Effector memory CD4-positive, alpha-beta T cell (primary cell): ENCODE results near the gene CEP131.
A peak's percentile ranks its signal among the peaks of the same experiment; 100 is the strongest.
"Not testable (repeated sequence)": the region's sequence is repeated elsewhere in the genome, so short reads cannot be mapped to it uniquely, and the experiment has no call there.

Experiments
- DNase-seq, 3 donors: peaks; one replicate each; pipeline ENCODE4 v3.0.0-alpha.2; 2020
- H3K27ac ChIP-seq: 2 replicates; pipeline ENCODE4 v1.7.0; 2013; ENCODE audit warnings: mild to moderate bottlenecking, low read length, moderate library complexity; ENCODE audit not compliant: insufficient read depth, poor library complexity, severe bottlenecking
- H3K27me3 ChIP-seq: replicated peaks from 2 replicates; pipeline ENCODE4 v1.7.0; 2013; ENCODE audit warnings: mild to moderate bottlenecking, low read length; ENCODE audit not compliant: insufficient read depth, control insufficient read depth, poor library complexity, severe bottlenecking
- H3K36me3 ChIP-seq: 2 replicates; pipeline ENCODE4 v1.7.0; 2013; ENCODE audit warnings: mild to moderate bottlenecking, low read length, moderate library complexity; ENCODE audit not compliant: control insufficient read depth, insufficient read depth
- H3K4me1 ChIP-seq: 2 replicates; pipeline ENCODE4 v1.7.0; 2013; ENCODE audit warnings: low read length, mild to moderate bottlenecking; ENCODE audit not compliant: control insufficient read depth, insufficient read depth, poor library complexity, severe bottlenecking
- H3K4me3 ChIP-seq: 2 replicates; pipeline ENCODE4 v1.7.0; 2013; ENCODE audit warnings: low read length, low read depth, mild to moderate bottlenecking; ENCODE audit not compliant: insufficient read depth, poor library complexity, severe bottlenecking
- H3K9me3 ChIP-seq: 2 replicates; pipeline ENCODE4 v1.7.0; 2013; ENCODE audit warnings: mild to moderate bottlenecking, low read length, moderate library complexity; ENCODE audit not compliant: control insufficient read depth

CEP131 gene

GRCh38 chr17:81154016-81154415 is 68.7 kb downstream of the CEP131 start:
- H3K36me3 ChIP-seq, H3K27me3 ChIP-seq, H3K27ac ChIP-seq, H3K4me3 ChIP-seq, DNase-seq, H3K9me3 ChIP-seq, H3K4me1 ChIP-seq: not testable (repeated sequence)

GRCh38 chr17:81153340-81153803 is 69.4 kb downstream of the CEP131 start:
- DNase-seq = peak in 2 of 3 donors; percentile 13 to 20
- Histone ChIP-seq H3K27ac (peak overlapping the region; percentile 16), H3K36me3 (no peaks in the 10 kb centered on the region), H3K4me1 (no peaks in the 10 kb centered on the region), H3K27me3 (no peaks in the 10 kb centered on the region), H3K4me3 (no peak overlapping the region), H3K9me3 (no peaks in the 10 kb centered on the region)

DNA sequence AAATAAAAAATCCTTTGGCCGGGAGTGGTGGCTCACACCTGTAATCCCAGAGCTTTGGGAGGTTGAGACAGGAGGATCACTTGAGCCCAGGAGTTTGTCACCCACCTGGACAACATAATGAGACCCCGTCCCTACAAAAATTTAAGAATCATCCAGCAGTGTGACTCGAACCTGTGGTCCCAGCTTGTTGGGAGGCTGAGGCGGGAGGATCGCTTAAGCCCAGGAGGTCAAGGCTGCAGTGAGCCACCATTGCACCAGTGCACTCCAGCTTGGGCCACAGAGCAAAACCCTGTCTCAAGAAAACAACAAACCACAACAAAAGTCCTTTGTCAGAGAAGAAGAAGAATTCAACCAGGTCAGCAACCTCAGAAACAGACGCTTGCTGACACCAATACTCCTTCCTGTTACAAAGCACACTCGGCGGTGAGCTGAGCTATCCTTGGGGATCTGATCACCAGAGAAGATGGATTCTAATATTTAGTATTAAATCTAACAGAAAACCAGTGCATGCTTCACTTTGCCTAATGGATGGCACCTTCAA is 70.4 kb downstream of the CEP131 start:
- Histone ChIP-seq H3K9me3 (no peaks in the 10 kb centered on the region), H3K36me3 (no peaks in the 10 kb centered on the region), H3K27ac (no peak overlapping the region), H3K27me3 (no peaks in the 10 kb centered on the region), H3K4me1 (no peaks in the 10 kb centered on the region), H3K4me3 (no peak overlapping the region)
- no peak for DNase-seq

GRCh38 chr17:81151278-81151677 is 71.5 kb downstream of the CEP131 start:
- H3K4me3 ChIP-seq = no peak overlapping the region
- no peak for DNase-seq
- no peaks in the 10 kb centered on the region for H3K4me1 ChIP-seq
- H3K36me3 ChIP-seq = no peaks in the 10 kb centered on the region
- no peak overlapping the region for H3K27ac ChIP-seq
- H3K9me3 ChIP-seq = no peaks in the 10 kb centered on the region
- no peaks in the 10 kb centered on the region for H3K27me3 ChIP-seq

DNA sequence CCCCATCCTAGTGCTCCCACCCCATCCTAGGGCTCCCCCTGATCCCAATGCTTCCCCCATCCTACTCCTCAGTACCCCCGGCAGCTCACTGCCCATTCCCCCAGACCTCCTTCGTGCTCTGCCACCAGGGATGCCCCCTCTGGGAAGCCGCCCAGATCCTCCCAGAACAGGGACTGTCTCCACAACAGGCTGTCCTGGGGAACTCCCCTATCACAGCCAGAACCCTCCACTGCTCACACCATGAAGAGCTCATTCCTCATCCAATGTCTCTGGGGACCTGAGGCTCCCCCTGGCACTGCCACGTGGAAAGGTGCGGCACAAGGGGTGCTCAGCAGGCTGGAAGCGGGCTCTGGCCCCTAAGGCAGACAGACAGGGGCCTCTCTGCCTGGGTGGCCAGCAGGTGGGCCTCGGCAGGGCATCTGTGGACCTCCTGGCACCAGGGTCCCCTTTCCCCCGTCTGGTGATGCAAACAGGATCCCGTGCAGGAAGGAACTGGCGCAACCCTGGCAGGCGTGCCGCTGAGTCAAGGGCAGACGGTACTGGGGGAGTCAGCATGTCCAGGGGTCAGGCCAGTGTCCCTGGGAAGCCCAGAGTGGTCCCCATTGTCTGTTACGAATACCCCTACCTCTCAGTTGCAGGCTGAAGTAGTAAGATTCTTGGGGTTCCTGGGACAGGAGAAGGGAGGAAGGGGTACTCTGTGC is 72.2 kb downstream of the CEP131 start:
- H3K27ac ChIP-seq = no peak overlapping the region
- H3K27me3 ChIP-seq = no peaks in the 10 kb centered on the region
- no peak overlapping the region for H3K4me3 ChIP-seq

GRCh38 chr17:81148986-81149533 is 73.7 kb downstream of the CEP131 start:
- no peaks in the 10 kb centered on the region for H3K4me1 ChIP-seq
- H3K27me3 ChIP-seq = no peaks in the 10 kb centered on the region
- no peak for DNase-seq

More for the DNA sequence above, 72.2 kb downstream of the CEP131 start:
- no peak for DNase-seq
- Histone ChIP-seq H3K36me3 (no peaks in the 10 kb centered on the region), H3K4me1 (no peaks in the 10 kb centered on the region), H3K9me3 (no peaks in the 10 kb centered on the region)

DNA sequence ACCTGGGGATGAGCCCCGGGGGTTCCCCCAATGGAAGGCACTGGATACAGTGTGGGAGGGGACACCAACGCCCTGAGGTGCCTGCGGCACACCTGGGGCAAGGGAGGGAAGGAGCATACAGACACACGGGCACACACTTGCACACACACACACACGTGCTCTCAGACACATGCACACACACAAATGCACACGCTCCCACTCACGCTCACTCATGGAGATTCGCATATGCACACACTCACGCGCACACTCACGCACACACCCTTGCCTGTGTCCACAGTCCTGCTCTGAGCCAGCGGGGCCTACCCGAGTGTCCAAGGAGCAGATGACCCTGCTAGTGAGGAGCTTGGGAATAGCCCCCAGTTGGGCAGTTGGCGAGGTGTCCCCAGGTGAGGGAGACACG is 74.2 kb downstream of the CEP131 start:
- no peak for DNase-seq
- Histone ChIP-seq H3K4me1 (no peaks in the 10 kb centered on the region), H3K27ac (no peak overlapping the region), H3K36me3 (no peaks in the 10 kb centered on the region), H3K9me3 (no peaks in the 10 kb centered on the region), H3K4me3 (no peak overlapping the region), H3K27me3 (no peaks in the 10 kb centered on the region)

More at GRCh38 chr17:81148986-81149533, 73.7 kb downstream of the CEP131 start:
- Histone ChIP-seq H3K36me3 (no peaks in the 10 kb centered on the region), H3K27ac (no peak overlapping the region), H3K4me3 (no peak overlapping the region), H3K9me3 (no peaks in the 10 kb centered on the region)

GRCh38 chr17:81147701-81148100 is 75.1 kb downstream of the CEP131 start:
- Histone ChIP-seq H3K4me3 (no peak overlapping the region), H3K4me1 (no peaks in the 10 kb centered on the region), H3K9me3 (no peaks in the 10 kb centered on the region), H3K36me3 (no peaks in the 10 kb centered on the region), H3K27ac (no peak overlapping the region), H3K27me3 (no peaks in the 10 kb centered on the region)
- DNase-seq = no peak

- DNase-seq, H3K36me3 ChIP-seq, H3K27ac ChIP-seq, H3K27me3 ChIP-seq, H3K9me3 ChIP-seq, H3K4me1 ChIP-seq, H3K4me3 ChIP-seq: not testable (repeated sequence)
Measured at GRCh38 chr17:81146208-81146607, 76.6 kb downstream of the CEP131 start.

DNA sequence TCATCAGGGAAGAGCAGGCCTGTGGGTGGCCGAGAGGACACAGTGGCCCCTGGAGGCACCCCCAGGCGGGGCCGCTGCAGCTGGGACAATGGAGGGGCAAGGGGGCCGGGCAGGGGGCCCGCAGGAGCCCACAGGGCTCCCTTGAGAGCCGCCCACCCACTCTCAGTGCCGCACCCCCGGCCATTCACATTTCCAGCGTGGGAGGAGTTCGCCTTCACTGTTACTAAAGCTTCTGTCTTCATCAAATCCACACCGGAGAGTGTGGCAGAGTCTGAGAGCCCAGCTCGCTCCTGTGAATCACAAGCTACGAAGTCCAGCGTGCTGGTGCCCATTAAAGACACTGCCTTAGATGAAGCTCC is 78.4 kb downstream of the CEP131 start:
- no peaks in the 10 kb centered on the region for H3K36me3 ChIP-seq
- no peaks in the 10 kb centered on the region for H3K4me1 ChIP-seq
- no peak for DNase-seq
- no peak overlapping the region for H3K27ac ChIP-seq
- no peaks in the 10 kb centered on the region for H3K9me3 ChIP-seq
- H3K27me3 ChIP-seq = no peaks in the 10 kb centered on the region
- no peak overlapping the region for H3K4me3 ChIP-seq
